SU-DHL-6 (cell line): ENCODE measurements around the gene OGT.

Experiments
- CTCF ChIP-seq: fragments of 200-600 bp; sonication (generic); IDR thresholded peaks from one replicate; pipeline ENCODE4 v1.5.1; 2017; ENCODE audit warnings: antibody characterized with exemption, mild to moderate bottlenecking, low read length, moderate library complexity; ENCODE audit not compliant: insufficient read depth, poor library complexity, severe bottlenecking
- EZH2phosphoT487 ChIP-seq: fragments of 200-600 bp; sonication (generic), shearing (Covaris generic); conservative IDR thresholded peaks from 2 replicates; pipeline ENCODE4 v1.6.1; 2018; ENCODE audit warnings: mild to moderate bottlenecking, antibody characterized with exemption, low read length, moderate library complexity, mixed read lengths

GRCh38 chrX:71492231-71493065 lies 40.5 kb upstream of the OGT start:
- TF ChIP-seq CTCF (no peak), EZH2phosphoT487 (no peak)
